Stimulated activated CD4-positive, alpha-beta T cell treated with anti-CD3 and anti-CD28 coated beads, Interleukin-2, amount 100 ng/mL, for 48 hours (primary cell): ENCODE data around the gene PRRX1.

Experiments
- DNase-seq, 2 donors: peaks; one replicate each; pipeline ENCODE4 v3.0.0-alpha.2; 2020

Gene PRRX1

DNA sequence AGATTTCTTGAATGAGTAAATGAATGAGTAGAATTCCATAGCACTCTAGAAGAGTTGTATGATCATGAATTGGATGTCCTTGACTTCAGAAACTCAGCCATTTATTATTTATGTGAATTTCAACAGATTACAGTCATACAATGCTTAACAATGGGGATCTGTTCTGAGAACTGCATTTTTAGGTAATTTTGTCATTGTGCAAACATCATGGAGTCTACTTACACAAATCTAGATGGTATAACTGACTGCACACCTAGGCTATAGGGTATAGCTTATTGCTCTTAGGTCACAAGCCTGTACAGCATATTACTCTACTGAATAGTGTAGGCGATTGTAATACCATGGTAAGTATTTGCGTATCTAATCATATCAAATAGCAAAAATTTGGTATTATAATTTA is 59.6 kb downstream of the PRRX1 start:
- DNase-seq, result no peak

DNA sequence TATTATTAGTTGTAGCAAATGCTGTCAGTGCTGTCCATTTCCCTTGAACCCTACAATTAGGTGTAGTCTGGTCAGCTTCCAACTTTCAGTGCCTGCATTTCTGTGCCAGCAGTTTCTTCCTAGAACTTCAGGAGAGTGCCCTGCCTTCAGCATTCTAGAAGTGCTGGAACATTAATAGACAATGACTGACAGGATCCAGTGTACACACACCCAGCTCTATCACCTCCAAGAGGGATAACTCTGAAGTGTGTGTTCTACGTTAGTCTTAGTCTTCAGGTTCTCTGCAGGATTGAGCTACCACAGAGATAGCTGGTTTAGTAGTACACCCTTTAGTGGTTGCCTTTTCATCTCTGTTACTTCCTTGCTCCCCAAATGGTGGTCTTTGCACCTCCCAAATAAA is 61.4 kb downstream of the PRRX1 start:
- DNase-seq, result no peak

DNA sequence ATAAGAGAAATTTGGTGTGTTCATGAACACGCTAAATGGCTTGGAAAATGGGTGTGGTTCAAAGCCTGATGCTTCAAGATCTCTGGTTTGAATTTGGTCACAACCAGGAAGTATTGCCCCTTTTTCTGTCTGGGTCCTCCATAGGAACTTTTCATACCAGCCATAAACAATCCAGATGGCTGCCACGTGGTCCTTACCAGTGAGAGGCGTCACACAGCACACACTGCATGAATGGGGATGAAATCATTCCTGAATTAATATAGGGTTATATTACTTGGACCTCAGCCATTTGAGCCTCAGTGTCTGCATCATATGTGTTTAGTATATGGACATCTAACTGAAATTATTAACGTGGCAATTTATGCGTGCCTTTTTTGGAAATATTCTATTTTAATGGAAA is 64.0 kb downstream of the PRRX1 start:
- DNase-seq, result no peak

DNA sequence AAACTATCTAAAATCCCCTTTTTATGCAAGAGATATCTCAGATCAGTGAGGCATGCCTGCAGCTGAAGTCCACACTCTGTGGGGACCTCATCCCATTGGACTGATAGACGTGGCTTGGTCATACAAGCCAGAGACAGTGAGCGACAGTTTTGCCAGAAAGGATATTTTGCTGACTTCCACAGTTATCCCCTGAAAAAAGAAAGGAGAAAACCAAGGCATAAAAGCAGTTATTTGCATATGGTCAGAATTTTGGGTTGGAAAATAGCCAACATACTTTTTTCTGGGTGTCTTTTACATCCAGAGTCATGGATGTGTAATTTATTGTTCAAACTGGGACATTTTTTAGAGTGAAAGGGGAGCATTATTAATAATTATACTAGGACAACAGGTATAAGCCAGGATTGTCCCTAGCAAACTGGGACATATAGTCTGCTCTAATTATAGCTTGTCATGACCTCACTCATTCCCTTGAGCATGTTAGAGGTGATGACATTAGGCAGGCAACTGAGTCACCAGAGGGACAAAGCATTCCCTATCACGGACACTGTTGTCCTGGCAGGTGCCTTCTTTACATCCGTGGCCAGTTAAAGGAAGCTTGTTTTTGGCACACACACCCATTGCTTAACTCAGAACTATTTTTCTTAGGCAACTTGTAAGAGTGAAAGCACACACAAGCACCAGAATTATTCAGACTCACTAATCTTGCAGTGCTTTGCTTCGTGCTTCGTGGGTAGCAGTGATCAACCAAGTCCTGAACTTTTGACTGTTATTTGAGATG is 65.5 kb downstream of the PRRX1 start:
- no peak for DNase-seq

DNA sequence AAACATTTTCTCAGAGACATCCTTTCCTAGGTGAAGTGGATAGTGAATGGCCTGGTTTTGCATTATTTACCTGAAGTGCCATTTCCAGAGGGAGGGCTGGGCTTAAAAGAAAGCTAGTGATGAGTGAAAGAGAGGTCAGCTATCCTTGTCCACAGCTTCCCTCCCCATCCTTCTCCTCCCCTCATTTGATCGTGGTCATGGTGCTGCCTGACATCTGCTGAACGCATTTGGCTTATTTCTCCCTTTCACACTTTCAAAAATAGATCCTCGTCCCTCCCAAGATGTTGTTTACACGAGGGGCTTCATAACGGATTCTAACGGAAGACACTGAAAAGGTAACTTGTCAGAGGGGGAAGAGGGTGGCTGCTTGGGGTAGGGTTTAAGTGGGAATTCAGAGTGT is 66.1 kb downstream of the PRRX1 start:
- no peak for DNase-seq

DNA sequence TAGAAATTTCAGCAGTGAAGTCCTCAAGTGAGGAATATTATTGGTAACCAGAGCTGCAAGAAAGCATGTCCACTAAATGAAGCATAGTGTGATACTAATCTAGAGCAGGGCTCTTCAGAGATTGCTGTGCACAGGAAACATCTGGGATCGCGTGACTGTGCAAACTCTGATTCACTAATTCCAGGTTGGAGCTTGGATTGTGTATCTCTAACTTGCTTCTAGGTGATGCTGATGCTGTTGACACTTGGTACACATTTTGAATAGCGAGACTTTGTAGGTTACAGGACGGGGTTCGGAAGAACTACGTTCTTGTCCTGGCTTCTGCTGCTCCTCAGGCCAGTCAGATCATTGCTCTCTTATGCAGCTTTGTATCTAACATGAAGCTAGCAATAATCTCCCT is 66.5 kb downstream of the PRRX1 start:
- no peak for DNase-seq

DNA sequence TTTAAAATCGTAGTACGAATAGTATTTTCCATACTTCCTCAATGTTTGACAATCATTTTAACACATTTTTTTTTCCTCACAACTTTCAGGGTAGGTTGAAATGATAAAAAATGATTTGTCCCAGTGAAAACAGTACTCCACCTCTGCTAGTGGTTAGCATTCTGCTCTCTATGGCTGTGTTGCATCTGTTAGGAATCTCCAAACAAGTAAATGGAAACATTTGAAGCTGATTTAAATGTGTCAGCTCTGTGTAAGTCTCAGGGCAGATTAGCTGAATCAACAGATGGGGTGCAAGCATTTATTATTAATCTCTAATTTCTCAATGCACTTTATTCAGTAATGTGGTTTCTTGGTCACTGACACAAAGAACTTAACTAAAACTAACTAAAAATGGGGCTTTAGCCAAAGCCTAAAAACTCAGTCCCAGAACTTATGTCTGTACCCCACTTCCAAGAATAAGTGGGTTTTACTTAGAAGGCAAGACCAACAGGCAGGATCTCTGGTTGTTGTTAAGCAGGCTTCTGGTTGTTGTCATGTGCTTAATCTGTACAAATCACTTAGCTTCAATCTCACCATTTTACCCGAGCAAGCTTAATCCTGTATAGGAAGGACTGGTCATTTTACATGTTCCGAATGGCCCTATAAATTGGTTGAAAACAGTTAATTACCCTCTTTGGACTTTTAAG is 67.8 kb downstream of the PRRX1 start:
- no peak for DNase-seq

DNA sequence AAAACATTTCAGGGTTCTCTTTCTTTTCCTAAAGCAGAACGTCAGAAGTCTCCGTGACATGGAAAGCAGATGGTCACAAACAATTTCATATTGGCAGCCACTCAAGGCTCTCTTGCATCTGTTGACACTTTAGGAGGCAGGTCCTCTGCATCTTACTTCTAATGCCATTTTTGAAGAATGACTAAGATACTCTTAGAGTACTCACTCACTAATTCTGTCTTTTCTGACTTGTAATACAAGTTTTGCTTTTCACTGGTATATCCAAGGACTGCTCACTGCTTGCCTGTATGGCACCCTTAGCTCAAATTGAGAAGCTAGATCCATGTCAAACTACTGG is 68.3 kb downstream of the PRRX1 start:
- no peak for DNase-seq

DNA sequence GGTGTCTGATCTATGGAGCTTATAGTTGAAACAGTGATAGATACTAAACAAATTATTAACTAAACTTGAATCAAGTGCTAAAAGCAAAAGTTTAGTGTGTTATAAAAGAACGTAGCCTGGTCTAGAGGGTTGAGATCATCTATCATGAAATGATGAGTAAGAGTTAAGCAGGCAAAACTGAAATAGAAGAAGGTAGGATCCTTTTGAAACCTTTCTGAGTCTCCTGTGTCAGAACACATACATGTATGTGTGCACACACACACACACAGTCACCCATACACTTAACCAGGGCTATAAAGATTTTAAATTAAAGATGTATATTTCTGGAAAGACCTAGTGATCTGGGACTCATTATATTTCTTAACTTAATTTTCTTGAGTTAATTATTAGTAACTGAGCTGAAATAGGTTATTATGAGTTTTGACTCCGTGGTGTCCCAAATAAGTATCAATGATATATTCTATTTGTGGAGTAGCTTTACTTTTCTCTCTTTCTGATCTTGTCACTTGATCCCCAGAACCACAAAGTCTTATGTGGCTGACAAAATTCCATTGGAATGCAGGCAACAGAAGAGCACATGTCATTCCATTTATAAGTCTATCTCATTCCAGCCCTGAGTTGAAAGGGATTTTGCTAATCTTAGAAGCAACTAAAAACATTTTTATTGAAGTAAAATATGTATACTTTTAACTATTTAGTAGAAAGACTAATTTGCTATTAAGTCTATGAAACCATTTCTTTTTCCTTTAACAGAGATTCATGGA is 70.7 kb downstream of the PRRX1 start:
- no peak for DNase-seq

DNA sequence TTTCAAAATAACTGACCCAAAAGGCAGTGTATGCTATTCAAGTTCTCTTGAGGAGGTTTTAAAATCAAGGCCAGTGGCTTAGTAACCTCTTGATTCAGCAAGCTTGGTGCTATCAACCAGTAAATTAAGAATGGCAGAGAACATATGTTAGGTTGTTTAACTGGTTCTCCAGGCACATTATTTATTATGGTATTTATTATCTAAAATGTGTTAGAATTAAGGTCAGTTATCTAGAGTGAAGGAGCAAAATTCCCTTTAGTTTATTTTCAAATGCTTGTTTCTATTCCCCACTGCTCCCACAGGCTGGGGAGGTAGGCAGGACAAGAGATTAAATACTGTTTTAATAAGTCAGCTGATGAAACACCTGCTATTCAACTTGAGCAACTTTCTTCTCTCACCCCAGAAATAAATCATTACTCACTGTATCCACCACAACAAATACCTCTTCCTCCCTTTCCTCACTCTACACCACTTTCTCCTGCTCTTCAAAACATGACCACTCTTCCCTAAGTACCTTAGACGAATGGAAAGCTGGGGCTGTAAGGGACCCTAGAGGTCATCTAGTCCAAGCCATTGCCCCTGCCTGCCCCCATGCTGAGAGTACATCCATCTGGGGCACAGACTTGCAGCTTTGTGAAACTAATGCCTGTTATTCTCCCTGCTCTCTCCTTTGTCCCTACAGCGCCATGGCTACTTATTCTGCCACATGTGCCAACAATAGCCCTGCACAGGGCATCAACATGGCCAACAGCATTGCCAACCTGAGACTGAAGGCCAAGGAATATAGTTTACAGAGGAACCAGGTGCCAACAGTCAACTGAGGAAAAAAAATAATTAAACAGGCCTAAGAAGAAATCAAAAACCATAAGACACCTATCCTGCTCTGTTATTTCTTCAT is 71.7 kb downstream of the PRRX1 start:
- DNase-seq, result no peak

DNA sequence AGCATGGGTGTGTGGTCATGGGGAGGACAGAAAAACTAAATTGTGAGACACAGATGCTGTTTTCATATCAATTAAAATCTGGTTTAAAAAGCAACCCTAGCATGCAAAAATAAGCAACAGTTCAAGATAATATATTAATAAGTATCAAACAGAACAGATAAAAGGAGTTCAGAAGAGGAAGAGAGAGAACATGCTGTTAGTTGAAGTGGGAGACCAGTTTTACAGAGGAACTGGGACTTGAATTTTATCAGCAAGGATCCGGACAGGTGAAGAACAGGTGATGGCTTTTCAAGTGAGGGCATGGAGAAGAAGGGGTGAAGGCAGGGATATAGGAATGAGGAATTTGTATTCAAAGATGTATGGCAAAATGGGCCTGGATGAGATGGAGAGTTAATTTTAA is 75.9 kb downstream of the PRRX1 start:
- DNase-seq, result no peak

DNA sequence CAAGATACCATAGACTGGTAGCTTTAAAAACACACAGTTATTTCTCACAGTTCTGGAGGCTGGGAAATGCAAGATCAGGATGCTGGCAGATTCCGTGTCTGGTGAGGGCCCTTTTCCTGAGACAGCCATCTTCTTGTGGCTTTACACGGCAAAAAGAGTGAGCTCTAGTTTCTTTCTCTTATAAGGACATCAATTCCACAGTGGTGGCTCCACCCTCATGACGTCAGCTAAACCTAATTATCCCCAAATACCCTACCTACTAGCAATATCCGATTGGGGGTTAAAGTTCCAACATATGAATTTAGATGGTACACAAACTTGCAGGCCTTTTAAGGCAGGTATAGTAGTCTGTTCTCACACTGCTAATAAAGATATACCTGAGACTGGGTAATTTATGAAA is 77.7 kb downstream of the PRRX1 start:
- no peak for DNase-seq

DNA sequence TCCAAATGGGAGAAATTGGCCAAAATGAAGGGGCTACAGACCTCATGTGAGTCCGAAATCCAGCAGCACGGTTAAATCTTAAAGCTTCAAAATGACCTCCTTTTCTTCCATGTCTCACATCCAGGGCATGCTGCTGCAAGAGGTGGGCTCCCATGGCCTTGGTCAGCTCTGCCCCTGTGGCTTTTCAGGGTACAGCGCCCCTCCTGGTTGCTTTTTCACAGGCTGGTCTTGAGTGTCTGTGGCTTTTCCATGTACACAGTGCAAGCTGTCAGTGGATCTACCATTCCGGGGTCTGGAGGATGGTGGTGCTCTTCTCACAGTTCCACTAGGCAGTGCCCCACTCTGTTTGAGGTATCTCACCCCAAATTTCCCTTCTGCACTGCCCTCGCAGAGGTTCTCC is 78.7 kb downstream of the PRRX1 start:
- no peak for DNase-seq

DNA sequence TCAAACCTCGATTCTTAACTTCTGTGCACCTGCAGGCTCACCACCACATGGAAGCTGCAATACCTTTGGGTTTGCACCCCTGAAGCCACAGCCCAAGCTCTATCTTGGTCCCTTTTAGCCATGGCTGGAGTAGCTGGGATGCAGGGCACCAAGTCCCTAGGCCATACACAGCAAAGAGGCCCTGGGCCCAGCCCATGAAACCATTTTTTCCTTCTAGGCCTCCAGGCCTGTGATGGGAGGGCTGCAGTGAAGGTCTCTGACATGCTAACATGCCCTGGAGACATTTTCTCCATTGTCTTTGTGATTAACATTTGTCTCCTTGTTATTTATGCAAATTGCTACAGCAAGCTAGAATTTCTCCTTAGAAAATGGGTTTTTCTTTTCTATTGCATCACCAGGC is 79.2 kb downstream of the PRRX1 start:
- DNase-seq, result no peak

DNA sequence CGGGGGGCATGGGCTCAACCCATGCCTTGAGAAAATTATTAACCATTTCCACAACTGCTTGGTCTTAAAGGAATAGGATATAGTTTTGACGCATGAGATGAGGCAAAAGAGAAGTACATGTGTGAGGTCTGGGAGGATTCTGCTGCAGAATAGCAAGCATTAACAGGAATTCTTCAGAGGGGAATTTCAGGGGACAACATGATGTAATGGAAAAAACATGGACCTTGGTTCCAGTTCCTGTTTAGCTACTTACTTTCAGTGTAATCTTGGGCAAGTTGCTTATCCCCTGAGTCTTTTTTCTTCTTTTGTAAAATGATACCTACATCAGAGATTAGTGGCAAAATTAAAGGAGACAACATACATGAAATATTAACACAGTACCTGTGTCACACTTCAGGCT is 85.6 kb downstream of the PRRX1 start:
- no peak for DNase-seq

DNA sequence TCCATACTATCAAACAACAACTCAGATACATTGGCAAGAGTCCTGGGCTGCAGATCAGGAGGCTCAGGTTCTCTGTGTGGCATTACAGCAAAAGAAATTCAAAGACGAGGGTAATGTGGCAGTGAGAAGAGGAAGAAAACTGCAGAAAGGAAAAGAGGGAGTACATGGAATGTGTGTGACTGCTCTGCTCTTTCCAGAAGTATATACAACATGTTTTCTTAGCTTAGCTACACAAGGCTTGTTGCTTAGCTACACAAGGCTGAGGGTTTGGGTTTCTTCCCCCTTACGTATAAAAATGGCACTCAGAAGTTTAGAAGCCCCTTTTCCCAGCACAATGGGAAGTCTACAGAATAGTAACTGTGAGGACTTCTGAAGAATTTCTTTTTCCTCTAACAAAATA is 86.0 kb downstream of the PRRX1 start:
- DNase-seq, result no peak

DNA sequence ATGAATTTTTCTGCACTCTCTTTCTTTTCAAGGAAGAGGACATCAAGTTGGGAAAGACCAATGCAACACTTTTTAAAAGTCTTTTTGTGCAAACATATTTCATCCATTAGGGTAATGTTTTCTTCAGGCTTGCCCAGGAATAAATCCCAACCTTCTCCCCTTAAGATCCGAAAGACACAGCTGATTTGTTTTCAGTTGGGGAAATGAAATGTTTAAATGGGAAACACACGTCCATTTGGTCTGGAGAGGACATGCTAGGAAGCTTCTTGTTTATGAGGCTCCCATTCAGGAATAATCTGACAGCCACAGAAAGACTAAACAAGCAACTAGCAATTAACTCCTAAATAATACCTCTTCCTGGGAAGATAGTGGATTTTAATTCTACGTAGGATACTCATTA is 91.9 kb downstream of the PRRX1 start:
- DNase-seq, result no peak

DNA sequence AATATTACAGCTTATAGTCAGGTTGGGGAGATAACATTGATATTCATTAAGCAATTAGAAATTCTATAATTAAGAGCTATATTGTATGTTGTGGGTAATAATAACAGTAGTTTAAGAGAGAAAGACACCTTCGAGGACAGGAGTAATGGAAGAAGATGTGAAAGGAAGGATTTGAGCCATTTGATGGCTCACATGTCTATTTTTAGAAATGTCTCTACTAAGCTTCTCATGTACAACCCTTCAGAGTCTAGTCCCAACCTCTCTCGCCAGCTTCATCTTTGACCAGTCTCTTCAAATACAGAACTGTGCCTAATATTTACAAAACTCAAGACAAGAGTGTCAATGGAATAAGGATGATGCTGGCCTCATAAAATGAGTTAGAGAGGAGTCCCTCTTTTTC is 95.1 kb downstream of the PRRX1 start:
- no peak for DNase-seq

DNA sequence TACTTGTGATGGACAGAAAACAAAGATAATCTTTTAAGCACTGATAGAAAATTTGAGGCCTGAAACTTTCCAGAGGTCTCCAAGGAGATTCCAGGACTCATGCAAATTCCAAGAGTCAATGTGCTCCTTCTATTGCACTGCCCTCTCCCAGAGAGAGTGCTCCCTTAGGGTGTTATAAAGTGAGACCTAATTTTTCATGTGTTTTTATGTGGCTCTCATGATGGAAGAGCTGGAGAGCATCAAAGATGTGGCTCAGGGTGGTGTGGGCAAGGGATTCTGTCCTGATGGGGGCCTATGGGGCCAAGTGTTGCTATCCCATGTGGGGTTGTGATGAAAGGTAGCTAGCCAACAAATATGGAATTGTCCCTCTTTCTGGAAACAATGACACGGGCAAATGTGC is 101.3 kb downstream of the PRRX1 start:
- no peak for DNase-seq

DNA sequence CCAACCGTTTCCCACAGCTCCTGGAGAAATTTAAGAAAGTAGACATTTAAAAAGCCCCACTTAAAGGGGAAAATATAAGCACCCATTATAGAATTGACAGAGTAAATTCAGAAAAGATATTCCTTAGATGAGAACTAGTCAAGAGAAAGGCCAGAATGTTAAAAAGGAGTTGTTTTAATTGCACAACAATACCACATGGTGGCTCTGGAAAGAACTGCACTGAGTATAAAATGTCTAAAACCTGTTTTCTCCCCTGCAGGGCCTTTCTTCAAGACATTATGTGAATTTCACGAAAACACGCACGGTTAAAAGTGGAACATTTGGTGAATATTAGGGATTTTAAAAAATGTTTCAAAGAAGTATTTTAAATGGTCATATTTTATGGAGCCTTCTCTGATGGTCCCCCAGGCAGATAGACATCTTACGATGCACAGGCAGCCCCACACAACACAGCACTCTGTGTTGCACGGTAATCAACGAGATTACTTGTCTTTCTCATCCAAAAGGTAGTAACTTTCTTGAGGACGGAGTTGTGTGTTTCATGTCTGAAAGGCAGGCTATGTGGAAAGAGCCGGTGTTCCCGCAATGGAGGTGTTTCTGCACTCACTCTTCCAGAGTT is 101.9 kb downstream of the PRRX1 start:
- DNase-seq, result no peak

DNA sequence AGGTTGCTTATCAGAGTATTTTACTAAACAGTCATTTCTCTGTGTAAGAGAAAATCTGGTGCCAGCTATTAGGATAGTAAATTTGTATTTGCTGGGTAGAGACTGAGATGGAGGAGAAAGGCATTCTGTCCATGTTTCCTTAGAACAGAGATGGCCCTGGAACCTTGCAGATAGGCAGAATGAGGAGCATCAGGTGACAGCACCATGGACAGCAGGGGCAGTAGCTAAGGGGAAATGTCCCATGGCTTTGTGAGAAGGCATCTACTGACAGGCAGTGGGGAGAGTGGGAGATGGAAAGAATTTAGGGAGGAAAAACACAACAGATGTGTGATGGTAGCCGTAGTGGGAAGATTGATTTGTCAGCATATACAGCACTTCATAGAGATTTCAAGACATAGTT is 105.0 kb downstream of the PRRX1 start:
- no peak for DNase-seq

DNA sequence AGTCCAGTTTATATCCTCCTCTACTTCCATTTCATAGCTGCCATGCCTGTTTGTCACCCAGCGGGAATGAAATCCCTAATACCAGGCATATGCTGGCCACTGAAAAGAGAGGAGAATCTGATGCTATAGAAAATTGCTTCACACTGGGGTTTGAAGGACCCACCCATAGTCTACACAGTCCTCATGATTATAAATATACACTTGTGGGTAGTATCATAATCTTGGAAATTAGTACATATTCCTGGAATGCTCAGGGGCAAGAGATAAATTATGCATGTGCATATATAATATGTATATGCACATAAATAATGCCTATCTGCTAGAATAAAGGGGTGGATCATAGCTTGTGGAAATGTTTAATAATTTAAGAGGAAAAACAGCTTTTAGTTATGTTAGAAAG is 105.8 kb downstream of the PRRX1 start:
- no peak for DNase-seq

DNA sequence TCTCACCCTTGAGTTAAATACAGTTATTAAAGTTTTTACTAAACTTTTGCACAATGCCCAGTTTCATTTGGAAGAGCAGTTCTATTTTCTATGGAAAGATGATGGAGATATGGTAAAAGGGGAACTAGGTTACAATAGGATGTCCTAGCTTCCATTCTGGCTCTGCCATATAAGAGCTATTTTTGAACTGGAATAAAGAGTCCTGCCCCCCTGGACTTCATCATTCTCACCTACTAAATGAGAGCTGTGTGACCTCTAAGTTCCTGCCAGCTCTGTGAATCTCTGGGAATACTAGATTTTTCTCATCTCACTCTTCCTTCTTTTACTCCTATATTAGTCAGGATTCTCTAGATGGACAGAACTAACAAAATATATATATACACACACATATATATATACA is 106.3 kb downstream of the PRRX1 start:
- no peak for DNase-seq
